HEK293 (cell line): ENCODE data around the gene CCK.

Experiments
- GLIS2 ChIP-seq: fragments of 450-650 bp; formaldehyde crosslinking; IDR thresholded peaks from 2 replicates; pipeline ENCODE4 v1.5.1; 2016; ENCODE audit warnings: missing biosample characterization, missing genetic modification characterization
- KLF1 ChIP-seq: fragments of 450-650 bp; formaldehyde crosslinking; IDR thresholded peaks from 2 replicates; pipeline ENCODE4 v1.5.1; 2016; ENCODE audit warnings: missing biosample characterization, missing genetic modification characterization
- KLF10 ChIP-seq: fragments of 450-650 bp; IDR thresholded peaks from 2 replicates; pipeline ENCODE4 v1.5.1; 2018; ENCODE audit warnings: missing biosample characterization, mild to moderate bottlenecking, missing genetic modification characterization
- REST ChIP-seq: fragments of 450-650 bp; formaldehyde crosslinking; IDR thresholded peaks from 2 replicates; pipeline ENCODE4 v1.5.1; 2016; ENCODE audit warnings: missing biosample characterization, missing genetic modification characterization
- ZBTB44 ChIP-seq: fragments of 450-650 bp; IDR thresholded peaks from 2 replicates; pipeline ENCODE4 v1.5.1; 2018; ENCODE audit warnings: missing biosample characterization, mild to moderate bottlenecking, missing genetic modification characterization
- ZBTB48 ChIP-seq: fragments of 450-650 bp; formaldehyde crosslinking; IDR thresholded peaks from 2 replicates; pipeline ENCODE4 v1.5.1; 2016; ENCODE audit warnings: missing biosample characterization, missing genetic modification characterization
- ZFP37 ChIP-seq: fragments of 450-650 bp; formaldehyde crosslinking; IDR thresholded peaks from 2 replicates; pipeline ENCODE4 v1.5.1; 2016; ENCODE audit warnings: missing biosample characterization, missing genetic modification characterization
- ZNF18 ChIP-seq: fragments of 450-650 bp; formaldehyde crosslinking; IDR thresholded peaks from 2 replicates; pipeline ENCODE4 v1.5.1; 2016; ENCODE audit warnings: missing biosample characterization, missing genetic modification characterization
- ZNF23 ChIP-seq: fragments of 450-650 bp; formaldehyde crosslinking; IDR thresholded peaks from 2 replicates; pipeline ENCODE4 v1.5.1; 2016; ENCODE audit warnings: missing biosample characterization, missing genetic modification characterization, borderline replicate concordance
- ZNF274 ChIP-seq, 2 experiments: fragments of 200-500 bp in 1 of 2; fragments of 450-650 bp in 1 of 2; sonication (Bioruptor generic) in 1 of 2; formaldehyde crosslinking in 1 of 2; IDR thresholded peaks; 2 replicates each; pipeline versions ENCODE4 v1.5.1 to v1.6.1; 2014 to 2016; ENCODE audit warnings: borderline replicate concordance in 1 of 2, inconsistent platforms in 1 of 2, low read length in 1 of 2, missing biosample characterization in 1 of 2, missing genetic modification characterization in 1 of 2
- ZNF311 ChIP-seq: fragments of 450-650 bp; formaldehyde crosslinking; IDR thresholded peaks from 2 replicates; pipeline ENCODE4 v1.5.1; 2017; ENCODE audit warnings: missing biosample characterization, missing genetic modification characterization, borderline replicate concordance
- ZNF324 ChIP-seq: fragments of 450-650 bp; formaldehyde crosslinking; IDR thresholded peaks from 2 replicates; pipeline ENCODE4 v1.5.1; 2016; ENCODE audit warnings: missing biosample characterization, missing genetic modification characterization

- TF ChIP-seq ZNF311 (tag by site-specific recombination) (no peak), KLF1 (tag by site-specific recombination) (no peak), GLIS2 (no peak), ZFP37 (no peak), ZNF18 (tag by site-specific recombination) (no peak), ZBTB48 (tag by site-specific recombination) (no peak), KLF10 (tag by site-specific recombination) (no peak), ZBTB44 (tag by site-specific recombination) (no peak), ZNF274 (IDR thresholded peaks at IDR 0.05; ENCODE audit: low read length) (no peak), ZNF274 (tag by site-specific recombination; IDR thresholded peaks at IDR 0.05; ENCODE audit: borderline replicate concordance) (no peak), ZNF23 (no peak), ZNF324 (tag by site-specific recombination) (no peak), REST (tag by site-specific recombination) (no peak)
Measured at GRCh38 chr3:42229266-42229941, 36.6 kb downstream of the CCK start.
